Smooth muscle cell of trachea (primary cell): Measurements from ENCODE around the gene MAGEB10. TPM values are rescaled to one million over a fixed set of nuclear protein-coding genes. Genes with fewer than 3 reads are reported as not detected.

ENCODE experiments used
- total RNA-seq: library from RNA; depleted of rRNA; stranded (reverse); fragments of >200 nt; gene quantifications from 2 replicates; pipeline ENCODE4 v1.2.1, GENCODE V29; 2014

MAGEB10 gene
- 0.17 TPM in 1 of 2 replicates, not detected in the other for total RNA-seq

GRCh38 chrX:27807690-27808089 is at the start of gene MAGEB10:
Gene MAGEB10, plus strand, starts transcription at chrX:27807990. Its CDS starts 13,317 bp downstream, at chrX:27821307.

Other genes with a start within 250 kb of the MAGEB10 start
- under 0.01 TPM in 1 of 2 replicates, not detected in the other for gene DCAF8L2, start 217.6 kb upstream of the MAGEB10 start, total RNA-seq
- gene DCAF8L1, start 173.5 kb downstream of the MAGEB10 start, total RNA-seq: not detected in 2 replicates